Measurements from ENCODE around the gene OPCML.

The OPCML gene

GRCh38 chr11:133171374-133171773, 360.9 kb downstream of the OPCML start:
- H3K4me3 ChIP-seq (ENCODE audit: low read depth, low read length), result no peak overlapping the region
- no peaks in the 10 kb centered on the region for H3K36me3 ChIP-seq (replicated peaks)
- in situ Hi-C loops (cut with HindIII; ENCODE audit: low pct_ligation_motif_present, low sequenced_read_pairs), result no loop called here
- no peak overlapping the region for H3K27ac ChIP-seq
- no peaks in the 10 kb centered on the region for H3K27me3 ChIP-seq (replicated peaks)
- no peak for TF ChIP-seq CTCF (IDR thresholded peaks at IDR 0.05; ENCODE audit: low read depth, low read length, missing control alignments)
- no peak for DNase-seq

GRCh38 chr11:133168016-133168415, 364.3 kb downstream of the OPCML start:
- Histone ChIP-seq H3K36me3 (replicated peaks) (no peaks in the 10 kb centered on the region), H3K4me3 (ENCODE audit: low read depth, low read length) (no peak overlapping the region), H3K27me3 (replicated peaks) (no peaks in the 10 kb centered on the region), H3K27ac (no peak overlapping the region)
- DNase-seq, result no peak
- TF ChIP-seq CTCF (IDR thresholded peaks at IDR 0.05; ENCODE audit: low read depth, low read length, missing control alignments), result no peak
- in situ Hi-C loops (cut with HindIII; ENCODE audit: low pct_ligation_motif_present, low sequenced_read_pairs), result no loop called here

- in situ Hi-C loops (cut with HindIII; ENCODE audit: low pct_ligation_motif_present, low sequenced_read_pairs), result no loop called here
- no peaks in the 10 kb centered on the region for H3K27me3 ChIP-seq (replicated peaks)
- TF ChIP-seq CTCF (IDR thresholded peaks at IDR 0.05; ENCODE audit: low read depth, low read length, missing control alignments), result no peak
- H3K36me3 ChIP-seq (replicated peaks), result no peaks in the 10 kb centered on the region
- H3K27ac ChIP-seq, result no peak overlapping the region
- DNase-seq, result no peak
- H3K4me3 ChIP-seq (ENCODE audit: low read depth, low read length), result no peak overlapping the region
These were observed 365.6 kb downstream of the OPCML start for GRCh38 chr11:133166662-133167061.

- H3K27me3 ChIP-seq (replicated peaks), result no peaks in the 10 kb centered on the region
- H3K27ac ChIP-seq, result no peak overlapping the region
- in situ Hi-C loops (cut with HindIII; ENCODE audit: low pct_ligation_motif_present, low sequenced_read_pairs), result no loop called here
- TF ChIP-seq CTCF (IDR thresholded peaks at IDR 0.05; ENCODE audit: low read depth, low read length, missing control alignments), result no peak
- DNase-seq, result no peak
- no peak overlapping the region for H3K4me3 ChIP-seq (ENCODE audit: low read depth, low read length)
- H3K36me3 ChIP-seq (replicated peaks), result no peaks in the 10 kb centered on the region
These were observed 367.3 kb downstream of the OPCML start for GRCh38 chr11:133164986-133165385.

GRCh38 chr11:133163463-133164419, 368.6 kb downstream of the OPCML start:
- Histone ChIP-seq H3K36me3 (replicated peaks) (no peaks in the 10 kb centered on the region), H3K27ac (no peak overlapping the region), H3K27me3 (replicated peaks) (no peaks in the 10 kb centered on the region), H3K4me3 (ENCODE audit: low read depth, low read length) (no peak overlapping the region)
- peak; percentile 36 for DNase-seq
- peak; percentile 77 for TF ChIP-seq CTCF (IDR thresholded peaks at IDR 0.05; ENCODE audit: low read depth, low read length, missing control alignments)
- in situ Hi-C loops (cut with HindIII; ENCODE audit: low pct_ligation_motif_present, low sequenced_read_pairs), result no loop called here
